MCF 10A (cell line): ENCODE measurements around the gene ATP5F1D. TPM values are rescaled to one million over a fixed set of nuclear protein-coding genes. Genes with fewer than 3 reads are reported as not detected.

Source experiments
- BruUV-seq: library from RNA; stranded (reverse); fragments of 400-500 nt; replicated peaks from 2 replicates; lab custom pipeline; 2021; lab: Mats Ljungman, UMichigan
- CTCF ChIA-PET: fragments of 300-600 bp; sonication (Branson Sonifier 250); formaldehyde crosslinking; extraction: SDS; loops from one replicate; lab custom pipeline; 2021; ENCODE audit warnings: antibody characterized with exemption, inconsistent platforms; lab: Yijun Ruan, JAX
- POLR2A ChIA-PET: fragments of 300-600, 350-650 bp; sonication (Branson Sonifier 250); formaldehyde crosslinking; extraction: SDS; loops from one replicate; lab custom pipeline; 2020; ENCODE audit warnings: antibody characterized with exemption, inconsistent platforms; lab: Yijun Ruan, JAX
- DNase-seq: peaks from one replicate; pipeline ENCODE4 v3.0.0-alpha.2; 2018; ENCODE audit not compliant: unreplicated experiment
- H3K27ac Mint-ChIP-seq: one replicate; pipeline ENCODE4 v1.8.0; 2022; ENCODE audit warnings: mild to moderate bottlenecking, low read depth, mixed read lengths; ENCODE audit not compliant: unreplicated experiment
- H3K27me3 Mint-ChIP-seq: one replicate; pipeline ENCODE4 v1.8.0; 2022; ENCODE audit warnings: mixed read lengths; ENCODE audit not compliant: insufficient read depth, unreplicated experiment
- H3K36me3 Mint-ChIP-seq: one replicate; pipeline ENCODE4 v1.8.0; 2022; ENCODE audit warnings: mild to moderate bottlenecking, moderate library complexity, mixed read lengths; ENCODE audit not compliant: insufficient read depth, unreplicated experiment
- H3K4me1 Mint-ChIP-seq: one replicate; pipeline ENCODE4 v1.8.0; 2022; ENCODE audit warnings: mixed read lengths; ENCODE audit not compliant: insufficient read depth, unreplicated experiment
- H3K4me3 Mint-ChIP-seq: one replicate; pipeline ENCODE4 v1.8.0; 2022; ENCODE audit warnings: mild to moderate bottlenecking, moderate library complexity, mixed read lengths; ENCODE audit not compliant: unreplicated experiment
- H3K9me3 Mint-ChIP-seq: one replicate; pipeline ENCODE4 v1.8.0; 2022; ENCODE audit warnings: mixed read lengths; ENCODE audit not compliant: unreplicated experiment
- intact Hi-C: fragments of 100-400 bp; cut with micrococcal nuclease; formaldehyde crosslinking; loops from 2 replicates; pipeline ENCODE4 v1.14.1; 2022
- total RNA-seq: library from RNA; stranded (reverse); gene quantifications from 2 replicates; pipeline ENCODE4 v1.2.3, GENCODE V29; 2022
- TF ChIP-seq, protein P1 (sequence below): fragments of 200-600 bp; IDR thresholded peaks from one replicate; pipeline ENCODE4 v1.8.0; 2022; ENCODE audit warnings: antibody characterized with exemption, mild to moderate bottlenecking; ENCODE audit not compliant: unreplicated experiment

ATP5F1D gene
- total RNA-seq, 1 experiment from 2014 or later, result 258 TPM

DNA sequence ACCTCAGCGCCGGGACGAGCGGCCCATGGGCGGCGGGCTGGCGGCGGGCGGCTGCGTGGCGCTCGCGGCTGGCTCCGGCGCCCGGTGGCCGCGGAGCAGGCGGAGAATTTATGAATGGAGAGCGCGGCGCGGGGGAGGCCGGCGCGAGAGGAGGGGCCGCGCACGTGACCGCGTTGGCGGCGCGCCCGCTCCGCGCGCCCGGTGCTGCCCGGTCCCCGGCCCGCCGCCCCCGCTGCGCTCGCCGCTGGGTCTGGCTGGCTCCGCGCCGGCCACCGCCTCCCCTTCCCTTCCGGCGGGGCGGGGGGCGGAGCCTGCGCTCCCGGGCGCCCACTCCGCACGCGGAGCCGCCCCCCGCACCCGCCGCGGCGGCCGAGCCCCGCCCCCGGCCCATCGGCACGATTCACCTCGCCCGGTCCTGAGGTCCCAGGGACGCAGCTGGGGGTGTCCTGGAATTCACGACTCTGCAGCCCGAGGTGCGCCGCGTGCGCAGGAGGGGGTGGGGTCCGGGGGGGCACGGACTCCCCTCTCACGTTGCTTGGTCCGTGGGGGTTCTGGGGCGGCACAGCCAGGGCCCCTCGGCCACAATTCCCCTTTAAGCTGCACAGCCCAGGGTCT lies 3.7 kb upstream of the ATP5F1D start, which contains the start of gene CBARP:
TSS of gene CBARP (minus strand) at position 252 of the 615 bp plus-strand sequence. CDS start 1,905 bp downstream, outside the sequence.
- Mint-ChIP-seq H3K27me3 (no peaks in the 10 kb centered on the region), H3K4me1 (peaks cover 6% of the 10 kb centered on the region), H3K4me3 (peak within 1 kb of the TSS; percentile 74), H3K36me3 (peaks cover 10% of the 10 kb centered on the region), H3K27ac (no peak within 1 kb of the TSS), H3K9me3 (no peaks in the 10 kb centered on the region)
- POLR2A ChIA-PET, result interaction anchor here (1.2 to 1.5 kb wide), 3 partner anchors 22 to 70 kb away, joined by 3 to 7 read pairs (median 3); no protein-coding TSS in a partner anchor
- DNase-seq, result no peak
- no TSS peak for BruUV-seq
- TF ChIP-seq, protein P1, sequence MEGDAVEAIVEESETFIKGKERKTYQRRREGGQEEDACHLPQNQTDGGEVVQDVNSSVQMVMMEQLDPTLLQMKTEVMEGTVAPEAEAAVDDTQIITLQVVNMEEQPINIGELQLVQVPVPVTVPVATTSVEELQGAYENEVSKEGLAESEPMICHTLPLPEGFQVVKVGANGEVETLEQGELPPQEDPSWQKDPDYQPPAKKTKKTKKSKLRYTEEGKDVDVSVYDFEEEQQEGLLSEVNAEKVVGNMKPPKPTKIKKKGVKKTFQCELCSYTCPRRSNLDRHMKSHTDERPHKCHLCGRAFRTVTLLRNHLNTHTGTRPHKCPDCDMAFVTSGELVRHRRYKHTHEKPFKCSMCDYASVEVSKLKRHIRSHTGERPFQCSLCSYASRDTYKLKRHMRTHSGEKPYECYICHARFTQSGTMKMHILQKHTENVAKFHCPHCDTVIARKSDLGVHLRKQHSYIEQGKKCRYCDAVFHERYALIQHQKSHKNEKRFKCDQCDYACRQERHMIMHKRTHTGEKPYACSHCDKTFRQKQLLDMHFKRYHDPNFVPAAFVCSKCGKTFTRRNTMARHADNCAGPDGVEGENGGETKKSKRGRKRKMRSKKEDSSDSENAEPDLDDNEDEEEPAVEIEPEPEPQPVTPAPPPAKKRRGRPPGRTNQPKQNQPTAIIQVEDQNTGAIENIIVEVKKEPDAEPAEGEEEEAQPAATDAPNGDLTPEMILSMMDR, result no peak
- intact Hi-C loops, result no loop called here
- CTCF ChIA-PET, result interaction anchor here (0.7 to 1.2 kb wide), 2 partner anchors 31 to 68 kb away, joined by 3 read pairs; partner anchors contain the start of gene CIRBP

DNA sequence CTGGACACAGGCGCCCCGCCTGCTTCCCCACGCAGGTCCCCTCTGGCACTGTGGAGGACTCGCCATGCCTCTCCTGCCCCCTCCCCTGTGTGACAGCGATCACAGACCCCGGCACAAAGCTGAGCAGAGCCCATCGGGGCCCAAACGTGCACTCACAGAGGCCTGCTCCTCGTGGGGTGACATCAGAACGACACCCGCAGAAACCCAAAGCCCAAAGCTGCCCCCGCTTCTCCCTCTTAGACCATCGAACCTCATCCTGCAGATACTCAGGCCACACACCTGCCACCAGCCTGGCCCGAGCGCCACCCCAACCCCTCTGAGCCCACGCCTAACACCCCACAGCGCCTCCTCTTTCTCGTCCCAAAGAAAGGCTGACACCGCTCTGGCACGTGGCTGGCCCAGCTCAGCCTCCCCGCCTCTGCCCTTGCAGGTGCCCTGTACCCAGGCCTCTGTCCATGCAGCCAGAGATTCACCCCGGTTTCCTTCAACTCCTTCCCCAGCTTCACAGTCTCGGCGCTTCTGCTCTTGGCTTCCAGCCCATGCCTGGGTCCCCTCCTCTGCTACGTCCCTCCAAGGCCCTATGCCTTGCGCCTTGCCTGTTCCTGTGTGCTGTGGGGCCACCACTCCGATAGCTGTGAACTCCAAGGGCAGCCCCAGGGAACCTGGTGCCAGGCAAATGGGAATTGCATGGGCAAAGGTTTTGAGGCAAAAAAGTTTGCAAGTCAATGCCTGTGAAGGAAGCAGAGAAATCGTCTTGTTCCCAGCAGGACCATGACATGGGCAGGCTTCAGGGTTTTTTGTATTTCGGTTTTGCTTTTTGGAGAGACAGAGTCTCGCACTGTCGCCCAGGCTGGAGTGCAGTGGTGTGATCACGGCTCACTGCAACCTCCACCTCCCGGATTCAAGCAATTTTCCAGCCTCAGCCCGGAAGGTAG lies 2.9 kb upstream of the ATP5F1D start:
- no peaks in the 10 kb centered on the region for H3K27me3 Mint-ChIP-seq
- no peak overlapping the region for H3K27ac Mint-ChIP-seq
- ChIA-PET POLR2A (interaction anchor here (0.9 to 1.5 kb wide), 6 partner anchors 22 to 71 kb away, joined by 3 to 9 read pairs (median 4); partner anchors contain the start of genes CIRBP and FAM174C), CTCF (interaction anchor here (0.6 to 1.6 kb wide), 7 partner anchors 14 to 406 kb away, joined by 3 to 7 read pairs (median 3); partner anchors contain the start of gene CIRBP)
- intact Hi-C loops, result no loop called here
- peak overlapping the region; percentile 74 for H3K4me3 Mint-ChIP-seq
- H3K9me3 Mint-ChIP-seq, result no peaks in the 10 kb centered on the region
- TF ChIP-seq, protein P1, result no peak
- DNase-seq, result no peak
- peaks cover 6% of the 10 kb centered on the region for H3K4me1 Mint-ChIP-seq
- no TSS peak for BruUV-seq
- H3K36me3 Mint-ChIP-seq, result peaks cover 11% of the 10 kb centered on the region

DNA sequence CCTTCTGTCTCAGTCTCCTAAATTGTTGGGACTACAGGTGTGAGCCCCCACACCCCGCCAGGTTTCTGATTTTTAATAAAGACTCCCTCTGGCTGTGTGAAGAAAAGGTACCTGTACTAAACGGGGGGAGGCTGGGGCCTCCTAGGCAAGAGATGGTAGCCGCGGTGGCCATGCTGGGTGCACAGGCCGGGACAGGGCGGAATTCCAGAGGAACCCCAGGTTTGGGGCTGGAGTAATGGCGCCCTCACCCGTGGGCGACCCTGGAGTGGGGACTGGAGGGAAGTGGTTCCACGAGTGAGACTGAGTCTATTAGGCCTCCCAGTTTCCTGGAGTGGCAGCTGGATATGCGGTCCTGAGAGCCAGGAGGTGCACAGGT lies 2.1 kb upstream of the ATP5F1D start:
- POLR2A ChIA-PET, result interaction anchor here (1.1 to 1.2 kb wide), 3 partner anchors 30 to 136 kb away, joined by 3 to 9 read pairs (median 4); partner anchors contain the start of genes CIRBP and FAM174C
- Mint-ChIP-seq H3K27ac (no peak overlapping the region), H3K4me3 (peak overlapping the region; percentile 74), H3K27me3 (no peaks in the 10 kb centered on the region), H3K36me3 (peaks cover 7% of the 10 kb centered on the region), H3K4me1 (peaks cover 6% of the 10 kb centered on the region), H3K9me3 (no peaks in the 10 kb centered on the region)
- CTCF ChIA-PET, result interaction anchor here (0.6 to 2.3 kb wide), 7 partner anchors 14 to 407 kb away, joined by 3 to 9 read pairs (median 3); no protein-coding TSS in a partner anchor
- no peak for DNase-seq
- intact Hi-C loops, result no loop called here
- TF ChIP-seq, protein P1, result no peak
- no TSS peak for BruUV-seq
